Calu3 (cell line): ENCODE data around the gene ATP6V1G1. TPM values are rescaled to one million over a fixed set of nuclear protein-coding genes. Genes with fewer than 3 reads are reported as not detected.

Source experiments
- BruUV-seq: library from RNA; stranded (reverse); fragments of 400-500 nt; replicated peaks from 2 replicates; lab custom pipeline; 2021; lab: Mats Ljungman, UMichigan
- CTCF ChIA-PET: fragments of 300-600 bp; sonication (Branson Sonifier 250); formaldehyde crosslinking; loops from one replicate; lab custom pipeline; 2022; ENCODE audit warnings: antibody characterized with exemption; lab: Charles Lee
- DNase-seq: peaks from one replicate; pipeline ENCODE4 v3.0.0; 2022
- H3K27ac Mint-ChIP-seq: one replicate; pipeline ENCODE4 v1.8.0; 2022; ENCODE audit warnings: mixed read lengths; ENCODE audit not compliant: unreplicated experiment
- H3K27me3 Mint-ChIP-seq: one replicate; pipeline ENCODE4 v1.8.0; 2022; ENCODE audit warnings: mixed read lengths; ENCODE audit not compliant: unreplicated experiment
- H3K36me3 Mint-ChIP-seq: one replicate; pipeline ENCODE4 v1.8.0; 2022; ENCODE audit warnings: mild to moderate bottlenecking, moderate library complexity, mixed read lengths; ENCODE audit not compliant: insufficient read depth, unreplicated experiment
- H3K4me1 Mint-ChIP-seq: one replicate; pipeline ENCODE4 v1.8.0; 2022; ENCODE audit warnings: mild to moderate bottlenecking, low read depth, mixed read lengths; ENCODE audit not compliant: unreplicated experiment
- H3K4me3 Mint-ChIP-seq: one replicate; pipeline ENCODE4 v1.8.0; 2022; ENCODE audit warnings: mild to moderate bottlenecking, low read depth, moderate library complexity, mixed read lengths; ENCODE audit not compliant: unreplicated experiment
- H3K9me3 Mint-ChIP-seq: one replicate; pipeline ENCODE4 v1.8.0; 2022; ENCODE audit warnings: low read depth, mixed read lengths; ENCODE audit not compliant: unreplicated experiment
- intact Hi-C: fragments of 100-400 bp; cut with micrococcal nuclease; formaldehyde crosslinking; loops from one replicate; pipeline ENCODE4 v1.10.0; 2022; ENCODE audit not compliant: unreplicated experiment
- total RNA-seq: library from RNA; stranded (reverse); gene quantifications from 2 replicates; pipeline ENCODE4 v1.2.3, GENCODE V29; 2022
- TF ChIP-seq, protein P1 (sequence below): fragments of 200-600 bp; IDR thresholded peaks from one replicate; pipeline ENCODE4 v1.8.0; 2022; ENCODE audit warnings: antibody characterized with exemption; ENCODE audit not compliant: unreplicated experiment

Gene ATP6V1G1
- total RNA-seq, 1 experiment from 2014 or later = 50.1 TPM

DNA sequence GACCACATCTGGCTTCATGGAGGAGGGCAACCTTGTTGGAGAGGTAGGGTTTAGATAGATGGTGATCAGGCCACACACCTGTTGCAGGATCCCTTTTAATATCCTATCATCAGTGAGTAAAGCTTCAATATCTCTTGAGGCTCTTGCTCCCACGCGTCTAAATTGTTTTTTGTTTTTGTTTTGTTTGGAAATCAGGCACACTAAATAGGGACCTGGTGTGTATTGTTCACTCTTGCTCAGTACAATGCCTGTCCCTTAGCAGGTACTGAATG is 20.9 kb downstream of the ATP6V1G1 start:
- H3K27me3 Mint-ChIP-seq = no peaks in the 10 kb centered on the region
- CTCF ChIA-PET = no interaction called here

DNA sequence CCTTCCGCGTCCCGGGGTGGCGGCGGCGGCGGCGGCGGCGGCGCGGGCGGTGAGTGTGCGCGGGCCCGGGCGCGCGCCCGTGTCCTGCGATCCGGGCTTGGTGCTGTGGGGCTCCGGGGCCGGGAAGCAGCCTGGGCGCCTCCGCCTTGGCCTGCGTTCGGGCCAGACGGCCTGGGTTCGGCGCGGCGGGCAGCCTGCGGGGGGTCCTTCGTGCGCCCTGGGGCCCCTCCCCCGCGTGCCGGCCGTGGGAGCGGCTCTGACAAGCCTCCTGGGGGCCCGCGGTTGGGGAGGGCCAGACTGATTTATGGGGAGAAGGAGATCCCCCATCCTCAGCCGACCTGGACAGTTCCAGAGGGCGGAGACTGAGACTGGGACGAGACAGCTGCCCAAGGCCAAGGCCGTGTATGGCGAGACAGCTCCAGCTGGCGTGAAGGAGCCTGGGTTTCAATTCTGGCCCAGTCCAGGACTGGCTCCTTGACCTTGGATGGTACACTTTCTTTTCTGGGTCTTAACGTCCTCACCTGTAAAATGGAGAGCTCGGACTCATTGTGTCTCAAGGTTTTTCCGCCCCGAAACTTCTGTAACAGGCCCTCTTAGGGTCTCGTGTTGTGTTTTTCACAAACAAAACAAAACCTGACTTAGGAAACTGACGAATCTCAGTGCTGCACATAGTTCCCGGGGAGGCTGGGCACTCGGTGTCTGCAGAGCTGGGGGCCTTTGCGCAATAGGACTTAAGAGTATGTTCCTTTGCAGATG is 24.1 kb downstream of the ATP6V1G1 start:
- Mint-ChIP-seq H3K27ac (peak overlapping the region; percentile 72), H3K4me1 (no peaks in the 10 kb centered on the region), H3K36me3 (peaks cover 19% of the 10 kb centered on the region), H3K9me3 (no peaks in the 10 kb centered on the region), H3K27me3 (no peaks in the 10 kb centered on the region), H3K4me3 (peak overlapping the region; percentile 71)
- no TSS peak for BruUV-seq
- DNase-seq = peak; percentile 39
- intact Hi-C loops = no loop called here
- TF ChIP-seq, protein P1, sequence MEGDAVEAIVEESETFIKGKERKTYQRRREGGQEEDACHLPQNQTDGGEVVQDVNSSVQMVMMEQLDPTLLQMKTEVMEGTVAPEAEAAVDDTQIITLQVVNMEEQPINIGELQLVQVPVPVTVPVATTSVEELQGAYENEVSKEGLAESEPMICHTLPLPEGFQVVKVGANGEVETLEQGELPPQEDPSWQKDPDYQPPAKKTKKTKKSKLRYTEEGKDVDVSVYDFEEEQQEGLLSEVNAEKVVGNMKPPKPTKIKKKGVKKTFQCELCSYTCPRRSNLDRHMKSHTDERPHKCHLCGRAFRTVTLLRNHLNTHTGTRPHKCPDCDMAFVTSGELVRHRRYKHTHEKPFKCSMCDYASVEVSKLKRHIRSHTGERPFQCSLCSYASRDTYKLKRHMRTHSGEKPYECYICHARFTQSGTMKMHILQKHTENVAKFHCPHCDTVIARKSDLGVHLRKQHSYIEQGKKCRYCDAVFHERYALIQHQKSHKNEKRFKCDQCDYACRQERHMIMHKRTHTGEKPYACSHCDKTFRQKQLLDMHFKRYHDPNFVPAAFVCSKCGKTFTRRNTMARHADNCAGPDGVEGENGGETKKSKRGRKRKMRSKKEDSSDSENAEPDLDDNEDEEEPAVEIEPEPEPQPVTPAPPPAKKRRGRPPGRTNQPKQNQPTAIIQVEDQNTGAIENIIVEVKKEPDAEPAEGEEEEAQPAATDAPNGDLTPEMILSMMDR = no peak
- CTCF ChIA-PET = no interaction called here

More for the DNA sequence above, 20.9 kb downstream of the ATP6V1G1 start:
- BruUV-seq = no TSS peak
- TF ChIP-seq, protein P1 = no peak
- DNase-seq = no peak
- Mint-ChIP-seq H3K36me3 (peaks cover 19% of the 10 kb centered on the region), H3K9me3 (no peaks in the 10 kb centered on the region), H3K4me3 (no peak overlapping the region), H3K27ac (no peak overlapping the region), H3K4me1 (no peaks in the 10 kb centered on the region)
- intact Hi-C loops = no loop called here

DNA sequence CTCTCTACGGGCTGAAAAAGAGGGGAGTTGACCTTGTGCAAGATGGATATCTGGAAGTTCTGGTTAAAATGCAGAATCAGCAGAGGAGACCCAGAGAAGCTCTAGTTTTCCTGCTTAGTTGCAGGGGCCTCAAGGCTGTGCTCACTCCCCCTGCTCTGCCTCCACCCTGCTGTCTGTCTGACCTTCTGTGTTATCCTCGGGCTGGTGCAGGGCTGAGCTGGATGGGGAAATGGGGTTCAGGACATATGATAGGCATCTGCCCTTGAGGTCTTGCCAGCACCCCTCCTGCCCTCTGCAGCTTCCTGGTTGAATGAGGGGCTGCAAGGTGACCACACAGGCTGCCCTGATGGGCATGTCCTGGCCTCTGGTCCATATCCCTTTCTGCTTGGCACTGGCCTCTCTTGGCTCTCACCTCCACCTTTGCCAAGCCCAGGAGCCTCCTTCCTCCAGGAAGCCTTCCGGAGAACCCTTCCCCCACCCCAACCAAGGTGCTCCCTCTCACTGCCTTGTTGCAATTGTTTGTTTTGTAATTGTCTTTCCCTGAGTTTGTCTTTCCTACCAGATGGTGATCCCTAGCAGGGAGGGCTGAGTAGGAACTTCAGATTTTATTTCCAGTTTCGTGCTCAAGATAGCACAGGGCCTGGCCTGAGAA is 24.8 kb downstream of the ATP6V1G1 start:
- H3K36me3 Mint-ChIP-seq = peaks cover 19% of the 10 kb centered on the region
- CTCF ChIA-PET = interaction anchor here (0.8 kb wide), 1 partner anchor 74 kb away, joined by 3 read pairs; no protein-coding TSS in a partner anchor
- BruUV-seq = TSS peak; percentile 50
- H3K27me3 Mint-ChIP-seq = no peaks in the 10 kb centered on the region
- DNase-seq = no peak
- H3K27ac Mint-ChIP-seq = peak overlapping the region; percentile 72
- peak overlapping the region; percentile 71 for H3K4me3 Mint-ChIP-seq
- intact Hi-C loops = no loop called here
- H3K9me3 Mint-ChIP-seq = no peaks in the 10 kb centered on the region
- TF ChIP-seq, protein P1 = no peak
- H3K4me1 Mint-ChIP-seq = no peaks in the 10 kb centered on the region

DNA sequence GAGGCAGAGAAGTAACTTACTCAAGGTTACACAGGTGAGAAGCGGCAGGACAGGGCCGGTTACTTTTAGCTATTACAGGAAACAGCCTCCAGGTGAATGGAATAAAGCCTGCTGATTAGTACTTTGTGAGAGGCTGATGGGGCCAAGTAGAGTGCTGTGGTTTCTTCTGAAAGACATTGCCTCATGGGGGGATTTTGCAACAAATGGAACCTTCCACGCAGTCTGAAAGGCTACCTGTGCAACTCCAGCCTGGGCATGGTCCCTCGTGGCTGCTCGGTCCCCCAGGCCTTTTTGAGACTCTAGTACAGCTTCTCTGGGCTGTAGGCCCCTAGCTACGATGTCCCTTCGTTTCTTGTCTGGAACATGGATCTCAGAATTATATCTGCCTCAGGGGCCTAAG is 25.5 kb downstream of the ATP6V1G1 start:
- Mint-ChIP-seq H3K27ac (no peak overlapping the region), H3K4me3 (no peak overlapping the region), H3K9me3 (no peaks in the 10 kb centered on the region), H3K36me3 (peaks cover 19% of the 10 kb centered on the region), H3K27me3 (no peaks in the 10 kb centered on the region), H3K4me1 (no peaks in the 10 kb centered on the region)
- DNase-seq = no peak
- intact Hi-C loops = no loop called here
- CTCF ChIA-PET = interaction anchor here (0.6 to 0.8 kb wide), 2 partner anchors 41 to 75 kb away, joined by 3 read pairs; no protein-coding TSS in a partner anchor
- TF ChIP-seq, protein P1 = no peak
- no TSS peak for BruUV-seq
